H1 (cell line): ENCODE measurements around the gene PPM1M.
A peak's percentile ranks its signal among the peaks of the same experiment; 100 is the strongest.

Experiments used
- CTCF ChIP-seq, 3 experiments: IDR thresholded peaks; 1 replicate in 2 of 3; 2 replicates in 1 of 3; pipeline versions ENCODE4 v1.5.1 to v1.6.1; 2011; ENCODE audit warnings: low read length in 3 of 3, mild to moderate bottlenecking in 3 of 3, inconsistent platforms in 2 of 3, low read depth in 1 of 3, moderate library complexity in 1 of 3; ENCODE audit not compliant: insufficient read depth in 1 of 3; ENCODE audit errors: control extremely low read depth in 1 of 3
- EP300 ChIP-seq, 2 experiments: IDR thresholded peaks; 1 replicate in 1 of 2; 2 replicates in 1 of 2; pipeline ENCODE4 v1.6.1; 2011 to 2012; ENCODE audit warnings: low read depth in 2 of 2, low read length in 2 of 2, mild to moderate bottlenecking in 2 of 2, borderline replicate concordance in 1 of 2, inconsistent platforms in 1 of 2, moderate library complexity in 1 of 2
- GABPA ChIP-seq: IDR thresholded peaks from 2 replicates; pipeline ENCODE4 v1.6.1; 2011; ENCODE audit warnings: mild to moderate bottlenecking, low read length, moderate library complexity, borderline replicate concordance; ENCODE audit not compliant: insufficient read depth
- GTF2F1 ChIP-seq: IDR thresholded peaks from 2 replicates; pipeline ENCODE4 v1.6.1; 2012; ENCODE audit warnings: low read depth, low read length, improper control_type of control experiment, borderline replicate concordance
- HDAC6 ChIP-seq: IDR thresholded peaks from one replicate; pipeline ENCODE4 v1.7.1; 2012; ENCODE audit warnings: low read depth, mild to moderate bottlenecking, inconsistent platforms, low read length, moderate library complexity
- MAFK ChIP-seq: IDR thresholded peaks from 2 replicates; pipeline ENCODE4 v1.6.1; 2012; ENCODE audit warnings: low read depth, mild to moderate bottlenecking, improper control_type of control experiment, low read length
- POLR2A ChIP-seq, 2 experiments: IDR thresholded peaks; 1 replicate in 1 of 2; 2 replicates in 1 of 2; pipeline ENCODE4 v1.6.1; 2011; ENCODE audit warnings: low read depth in 2 of 2, low read length in 2 of 2, mild to moderate bottlenecking in 2 of 2; ENCODE audit errors: control extremely low read depth in 1 of 2
- POLR2AphosphoS5 ChIP-seq: IDR thresholded peaks from 2 replicates; pipeline ENCODE4 v1.6.1; 2011; ENCODE audit warnings: low read depth, low read length
- RAD21 ChIP-seq, 2 experiments: IDR thresholded peaks in 1 of 2; conservative IDR thresholded peaks in 1 of 2; 2 replicates each; pipeline ENCODE4 v1.6.1; 2011; ENCODE audit warnings: low read depth in 2 of 2, low read length in 2 of 2, improper control_type of control experiment in 1 of 2, inconsistent platforms in 1 of 2, mild to moderate bottlenecking in 1 of 2, moderate library complexity in 1 of 2
- SAP30 ChIP-seq: fragments of 300-600 bp; sonication (generic); IDR thresholded peaks from 2 replicates; pipeline ENCODE4 v1.7.1; 2012; ENCODE audit warnings: low read length, moderate library complexity, mild to moderate bottlenecking, inconsistent platforms; ENCODE audit not compliant: insufficient read depth, insufficient replicate concordance
- SIN3A ChIP-seq, 2 experiments: IDR thresholded peaks in 1 of 2; conservative IDR thresholded peaks in 1 of 2; 2 replicates each; pipeline ENCODE4 v1.6.1; 2011 to 2012; ENCODE audit warnings: low read length in 2 of 2, improper control_type of control experiment in 1 of 2, low read depth in 1 of 2, mild to moderate bottlenecking in 1 of 2
- TAF1 ChIP-seq: IDR thresholded peaks from 2 replicates; pipeline ENCODE4 v1.6.1; 2011; ENCODE audit warnings: mild to moderate bottlenecking, low read depth, low read length
- TF ChIP-seq, protein P1 (sequence below): IDR thresholded peaks from 2 replicates; pipeline ENCODE4 v1.6.1; 2012; ENCODE audit warnings: inconsistent platforms

- 0 out of 2 replicates have a peak, but pooled peaks have one; percentile 30 for TF ChIP-seq TAF1
- no peak for TF ChIP-seq GABPA
- no peak for TF ChIP-seq SIN3A (conservative IDR thresholded peaks at IDR 0.05 in 1 of 2, IDR thresholded peaks at IDR 0.05 in 1 of 2; ENCODE audit: low read depth in 1 of 2, low read length in 2 of 2)
- TF ChIP-seq CTCF (IDR thresholded peaks at IDR 0.05; ENCODE audit: control extremely low read depth in 1 of 3, insufficient read depth in 1 of 3, low read depth in 1 of 3, low read length in 3 of 3) = no peak
- no peak for TF ChIP-seq POLR2A (IDR thresholded peaks at IDR 0.05; ENCODE audit: control extremely low read depth in 1 of 2, low read depth in 2 of 2, low read length in 2 of 2)
- no peak for TF ChIP-seq SAP30
- no peak for TF ChIP-seq RAD21 (IDR thresholded peaks at IDR 0.05 in 1 of 2, conservative IDR thresholded peaks at IDR 0.05 in 1 of 2; ENCODE audit: low read depth in 2 of 2, low read length in 2 of 2)
- no peak for TF ChIP-seq MAFK
- TF ChIP-seq EP300 (IDR thresholded peaks at IDR 0.05; ENCODE audit: borderline replicate concordance in 1 of 2, low read depth in 2 of 2, low read length in 2 of 2) = no peak
- TF ChIP-seq, protein P1, sequence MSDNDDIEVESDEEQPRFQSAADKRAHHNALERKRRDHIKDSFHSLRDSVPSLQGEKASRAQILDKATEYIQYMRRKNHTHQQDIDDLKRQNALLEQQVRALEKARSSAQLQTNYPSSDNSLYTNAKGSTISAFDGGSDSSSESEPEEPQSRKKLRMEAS = no peak
- no peak for TF ChIP-seq POLR2AphosphoS5
- no peak for TF ChIP-seq HDAC6
- no peak for TF ChIP-seq GTF2F1
These were observed 7.8 kb upstream of the PPM1M start for GRCh38 chr3:52237657-52238172.
